ENCODE measurements around the gene SLF1.

Gene SLF1

DNA sequence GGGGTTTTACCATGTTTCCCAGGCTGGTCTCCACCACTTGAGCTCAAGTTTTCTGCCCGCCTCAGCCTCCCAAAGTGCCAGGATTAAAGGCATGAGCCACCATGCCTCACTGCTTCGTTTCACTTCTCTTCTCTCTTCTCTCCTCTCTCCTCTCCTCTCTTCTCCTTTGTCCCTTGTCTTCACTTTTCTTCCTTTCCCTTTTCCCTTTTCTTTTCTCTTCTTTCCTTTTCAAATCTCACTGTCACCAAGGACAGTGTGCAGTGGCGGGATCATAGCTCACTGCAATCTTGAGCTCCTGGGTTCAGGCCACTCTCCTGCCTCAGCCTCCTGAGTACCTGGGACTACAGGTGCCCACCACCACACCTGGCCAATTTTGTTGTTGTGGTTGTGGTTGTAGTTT is 49.5 kb downstream of the SLF1 start:
- no peak overlapping the region for H4K5ac ChIP-seq (ENCODE audit: low read length)
- H3K27me3 ChIP-seq (ENCODE audit: insufficient read depth, low read length, poor library complexity): no peaks in the 10 kb centered on the region
- no peaks in the 10 kb centered on the region for H3K79me2 ChIP-seq (ENCODE audit: control insufficient read depth, insufficient read depth, low read length)
- no peak overlapping the region for H3K4me3 ChIP-seq (ENCODE audit: low read length)
- H3K27ac ChIP-seq (ENCODE audit: low read depth, low read length): no peak overlapping the region
- no peak overlapping the region for H2AK5ac ChIP-seq (ENCODE audit: low read length)
- no peaks in the 10 kb centered on the region for H3K4me1 ChIP-seq (ENCODE audit: control insufficient read depth, low read depth, low read length)
- no peak overlapping the region for H3K4me2 ChIP-seq (ENCODE audit: low read length)
- H3K18ac ChIP-seq (ENCODE audit: low read length): no peak overlapping the region
- no peak overlapping the region for H2BK120ac ChIP-seq (ENCODE audit: low read depth, low read length)
- DNase-seq: no peak
- H3K23ac ChIP-seq (ENCODE audit: low read length): no peak overlapping the region
- no peaks in the 10 kb centered on the region for H3K36me3 ChIP-seq (ENCODE audit: control insufficient read depth, insufficient read depth, low read length)
- H3K4ac ChIP-seq (ENCODE audit: low read depth, low read length): no peak overlapping the region
- no peaks in the 10 kb centered on the region for H3K79me1 ChIP-seq (ENCODE audit: low read length)
- H4K8ac ChIP-seq (ENCODE audit: low read depth, low read length): no peak overlapping the region
- H2BK15ac ChIP-seq (replicated peaks; ENCODE audit: low read depth): no peak overlapping the region
- no peak overlapping the region for H2BK5ac ChIP-seq (ENCODE audit: low read length)
- no peak overlapping the region for H3K9ac ChIP-seq (ENCODE audit: low read length)
- H3K56ac ChIP-seq (ENCODE audit: low read length): no peak overlapping the region
- no CpG with 5 or more reads among the region's 3 CpGs for WGBS (ENCODE audit: extremely low coverage, insufficient coverage, low lambda C conversion rate)

DNA sequence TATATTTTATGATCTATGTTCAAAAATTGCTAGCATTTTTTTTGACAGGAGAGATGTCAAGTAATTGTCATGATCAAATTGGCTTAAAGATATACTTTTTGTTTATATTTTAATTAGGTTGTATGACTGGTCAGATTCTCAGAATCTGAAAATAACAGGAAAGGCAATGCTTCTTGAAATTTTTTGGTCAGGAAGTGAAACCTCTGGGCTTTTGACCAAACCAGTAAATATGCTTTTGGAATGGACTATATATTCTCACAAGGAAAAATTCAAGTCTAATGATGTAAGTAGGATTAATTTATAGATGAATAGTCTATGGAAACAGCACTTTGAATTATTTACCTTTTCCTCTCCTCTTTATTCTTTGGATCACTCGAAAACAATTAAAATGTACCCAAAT is 52.3 kb downstream of the SLF1 start:
- no peak overlapping the region for H4K8ac ChIP-seq (ENCODE audit: low read depth, low read length)
- H3K4me1 ChIP-seq (ENCODE audit: control insufficient read depth, low read depth, low read length): no peaks in the 10 kb centered on the region
- no peak overlapping the region for H3K4me2 ChIP-seq (ENCODE audit: low read length)
- H3K79me2 ChIP-seq (ENCODE audit: control insufficient read depth, insufficient read depth, low read length): no peaks in the 10 kb centered on the region
- no peak for DNase-seq
- H3K79me1 ChIP-seq (ENCODE audit: low read length): no peaks in the 10 kb centered on the region
- H2BK15ac ChIP-seq (replicated peaks; ENCODE audit: low read depth): no peak overlapping the region
- H4K5ac ChIP-seq (ENCODE audit: low read length): no peak overlapping the region
- WGBS (ENCODE audit: extremely low coverage, insufficient coverage, low lambda C conversion rate): no CpG with 5 or more reads among the region's 1 CpG
- no peaks in the 10 kb centered on the region for H3K36me3 ChIP-seq (ENCODE audit: control insufficient read depth, insufficient read depth, low read length)
- no peak overlapping the region for H3K27ac ChIP-seq (ENCODE audit: low read depth, low read length)
- no peak overlapping the region for H3K18ac ChIP-seq (ENCODE audit: low read length)
- no peaks in the 10 kb centered on the region for H3K27me3 ChIP-seq (ENCODE audit: insufficient read depth, low read length, poor library complexity)
- no peak overlapping the region for H2BK120ac ChIP-seq (ENCODE audit: low read depth, low read length)
- no peak overlapping the region for H3K4ac ChIP-seq (ENCODE audit: low read depth, low read length)
- no peak overlapping the region for H3K4me3 ChIP-seq (ENCODE audit: low read length)
- H2BK5ac ChIP-seq (ENCODE audit: low read length): no peak overlapping the region
- H3K23ac ChIP-seq (ENCODE audit: low read length): no peak overlapping the region
- no peak overlapping the region for H2AK5ac ChIP-seq (ENCODE audit: low read length)
- H3K9ac ChIP-seq (ENCODE audit: low read length): no peak overlapping the region
- no peak overlapping the region for H3K56ac ChIP-seq (ENCODE audit: low read length)

GRCh38 chr5:94672746-94673145 is 54.3 kb downstream of the SLF1 start:
- DNase-seq: no peak
- no peak overlapping the region for H3K4me3 ChIP-seq (ENCODE audit: low read length)
- H2BK15ac ChIP-seq (replicated peaks; ENCODE audit: low read depth): no peak overlapping the region
- no peak overlapping the region for H4K5ac ChIP-seq (ENCODE audit: low read length)
- no peak overlapping the region for H2BK5ac ChIP-seq (ENCODE audit: low read length)
- no peak overlapping the region for H3K4ac ChIP-seq (ENCODE audit: low read depth, low read length)
- WGBS (ENCODE audit: extremely low coverage, insufficient coverage, low lambda C conversion rate): no CpG with 5 or more reads among the region's 1 CpG
- H3K4me1 ChIP-seq (ENCODE audit: control insufficient read depth, low read depth, low read length): no peaks in the 10 kb centered on the region
- H3K79me1 ChIP-seq (ENCODE audit: low read length): no peaks in the 10 kb centered on the region
- no peak overlapping the region for H3K9ac ChIP-seq (ENCODE audit: low read length)
- no peak overlapping the region for H2BK120ac ChIP-seq (ENCODE audit: low read depth, low read length)
- no peak overlapping the region for H3K56ac ChIP-seq (ENCODE audit: low read length)
- H3K36me3 ChIP-seq (ENCODE audit: control insufficient read depth, insufficient read depth, low read length): peaks cover 2% of the 10 kb centered on the region
- no peak overlapping the region for H3K23ac ChIP-seq (ENCODE audit: low read length)
- no peaks in the 10 kb centered on the region for H3K27me3 ChIP-seq (ENCODE audit: insufficient read depth, low read length, poor library complexity)
- no peaks in the 10 kb centered on the region for H3K79me2 ChIP-seq (ENCODE audit: control insufficient read depth, insufficient read depth, low read length)
- no peak overlapping the region for H3K4me2 ChIP-seq (ENCODE audit: low read length)
- H4K8ac ChIP-seq (ENCODE audit: low read depth, low read length): no peak overlapping the region
- H2AK5ac ChIP-seq (ENCODE audit: low read length): no peak overlapping the region
- H3K18ac ChIP-seq (ENCODE audit: low read length): no peak overlapping the region
- H3K27ac ChIP-seq (ENCODE audit: low read depth, low read length): no peak overlapping the region

DNA sequence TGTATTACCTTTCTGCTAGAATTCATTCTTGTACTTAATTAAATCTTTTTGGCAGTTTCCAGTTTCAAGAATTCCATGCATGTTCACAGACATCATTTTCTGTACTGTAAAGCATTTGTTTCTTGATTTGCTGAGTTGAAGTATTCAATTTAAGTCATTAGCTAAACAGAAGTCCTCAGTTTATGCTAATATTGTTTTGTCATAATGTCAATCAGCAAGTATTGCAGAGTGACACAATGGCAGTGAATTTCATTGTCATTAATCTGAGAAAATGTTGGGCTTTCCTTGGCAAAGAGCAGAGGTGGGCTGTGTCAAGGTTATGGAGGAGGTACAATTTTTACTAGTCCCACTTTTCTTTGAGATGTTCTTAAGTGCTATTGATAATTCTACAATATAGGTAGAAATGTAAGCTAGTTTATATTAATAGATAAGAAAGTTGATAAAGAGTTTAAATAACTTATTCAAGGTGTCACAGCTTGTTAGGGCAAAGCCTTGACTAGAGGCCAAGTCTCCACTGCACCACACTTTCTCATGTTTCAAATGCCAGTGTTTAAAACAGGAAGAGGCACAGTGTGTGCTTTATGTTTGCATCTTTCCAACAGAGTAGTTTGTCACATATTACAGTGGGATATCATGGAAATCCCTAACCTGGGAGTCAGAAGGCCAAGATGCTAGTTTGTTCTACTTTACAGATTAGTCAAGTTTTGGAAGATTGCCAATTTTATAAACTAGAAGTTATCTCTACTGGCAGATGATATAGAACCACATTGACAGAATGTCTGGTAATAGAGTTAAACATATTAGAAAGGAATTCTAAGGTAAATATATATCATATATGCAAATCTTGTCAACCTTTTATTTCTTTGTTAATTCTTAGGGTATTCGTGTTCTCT is 56.3 kb downstream of the SLF1 start:
- Histone ChIP-seq H3K79me2 (ENCODE audit: control insufficient read depth, insufficient read depth, low read length) (no peaks in the 10 kb centered on the region), H4K8ac (ENCODE audit: low read depth, low read length) (no peak overlapping the region), H3K18ac (ENCODE audit: low read length) (no peak overlapping the region), H3K9ac (ENCODE audit: low read length) (no peak overlapping the region), H3K27ac (ENCODE audit: low read depth, low read length) (no peak overlapping the region), H2BK15ac (replicated peaks; ENCODE audit: low read depth) (no peak overlapping the region), H2BK5ac (ENCODE audit: low read length) (no peak overlapping the region), H3K79me1 (ENCODE audit: low read length) (no peaks in the 10 kb centered on the region), H3K36me3 (ENCODE audit: control insufficient read depth, insufficient read depth, low read length) (peaks cover 2% of the 10 kb centered on the region), H2BK120ac (ENCODE audit: low read depth, low read length) (no peak overlapping the region), H3K4me2 (ENCODE audit: low read length) (no peak overlapping the region), H2AK5ac (ENCODE audit: low read length) (no peak overlapping the region), H3K56ac (ENCODE audit: low read length) (no peak overlapping the region), H3K4ac (ENCODE audit: low read depth, low read length) (no peak overlapping the region), H3K4me3 (ENCODE audit: low read length) (no peak overlapping the region), H4K5ac (ENCODE audit: low read length) (no peak overlapping the region), H3K23ac (ENCODE audit: low read length) (no peak overlapping the region), H3K4me1 (ENCODE audit: control insufficient read depth, low read depth, low read length) (no peaks in the 10 kb centered on the region), H3K27me3 (ENCODE audit: insufficient read depth, low read length, poor library complexity) (no peaks in the 10 kb centered on the region)
- no peak for DNase-seq
- WGBS (ENCODE audit: extremely low coverage, insufficient coverage, low lambda C conversion rate): no CpG with 5 or more reads among the region's 1 CpG

DNA sequence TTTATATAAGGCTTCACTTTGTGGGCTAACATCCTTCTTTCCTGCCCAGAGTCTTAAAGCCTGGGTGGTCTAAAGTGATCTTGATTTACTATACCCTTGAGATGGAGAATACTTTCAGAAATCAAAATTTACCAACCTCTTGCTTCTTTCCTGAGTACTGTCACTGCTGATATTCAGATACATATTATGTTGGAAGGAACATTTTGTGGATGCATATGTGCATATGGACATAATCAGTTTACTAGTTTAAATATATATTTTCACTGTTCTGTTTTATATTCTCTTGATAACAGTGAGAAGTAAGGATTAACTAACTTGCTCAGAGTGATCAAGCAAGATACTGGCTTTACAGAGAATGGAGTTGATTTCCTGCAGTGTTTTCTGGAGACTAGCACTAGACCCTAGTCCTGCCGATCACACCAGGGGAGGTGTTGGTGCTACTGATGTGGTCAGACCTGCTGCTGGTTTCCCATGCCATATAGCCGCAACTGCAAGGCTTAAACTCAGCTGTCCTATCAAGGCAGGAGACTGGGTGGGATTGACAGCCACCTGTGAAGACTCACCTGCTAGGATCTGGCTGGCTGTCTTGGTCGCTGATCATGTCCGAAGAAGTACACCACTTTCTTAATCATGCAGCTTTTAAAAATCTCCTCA is 57.6 kb downstream of the SLF1 start:
- Histone ChIP-seq H4K5ac (ENCODE audit: low read length) (no peak overlapping the region), H3K79me2 (ENCODE audit: control insufficient read depth, insufficient read depth, low read length) (no peaks in the 10 kb centered on the region)

More for the DNA sequence above, 57.6 kb downstream of the SLF1 start:
- H2AK5ac ChIP-seq (ENCODE audit: low read length): no peak overlapping the region
- H3K4me2 ChIP-seq (ENCODE audit: low read length): no peak overlapping the region
- no peaks in the 10 kb centered on the region for H3K27me3 ChIP-seq (ENCODE audit: insufficient read depth, low read length, poor library complexity)
- no peak overlapping the region for H2BK15ac ChIP-seq (replicated peaks; ENCODE audit: low read depth)
- no peak overlapping the region for H3K9ac ChIP-seq (ENCODE audit: low read length)
- H3K18ac ChIP-seq (ENCODE audit: low read length): no peak overlapping the region
- peak; percentile 49 for DNase-seq
- H3K79me1 ChIP-seq (ENCODE audit: low read length): no peaks in the 10 kb centered on the region
- WGBS (ENCODE audit: extremely low coverage, insufficient coverage, low lambda C conversion rate): no CpG with 5 or more reads among the region's 4 CpGs
- H4K8ac ChIP-seq (ENCODE audit: low read depth, low read length): no peak overlapping the region
- H3K4me3 ChIP-seq (ENCODE audit: low read length): no peak overlapping the region
- H3K56ac ChIP-seq (ENCODE audit: low read length): no peak overlapping the region
- no peak overlapping the region for H2BK120ac ChIP-seq (ENCODE audit: low read depth, low read length)
- no peak overlapping the region for H3K23ac ChIP-seq (ENCODE audit: low read length)
- no peaks in the 10 kb centered on the region for H3K4me1 ChIP-seq (ENCODE audit: control insufficient read depth, low read depth, low read length)
- H3K4ac ChIP-seq (ENCODE audit: low read depth, low read length): no peak overlapping the region
- no peak overlapping the region for H2BK5ac ChIP-seq (ENCODE audit: low read length)
- H3K36me3 ChIP-seq (ENCODE audit: control insufficient read depth, insufficient read depth, low read length): peaks cover 2% of the 10 kb centered on the region
- no peak overlapping the region for H3K27ac ChIP-seq (ENCODE audit: low read depth, low read length)

Measured in mesendoderm (in vitro differentiated cells).